Endothelial cell of umbilical vein (primary cell): ENCODE measurements around the gene TSR1.

ENCODE experiments used
- CTCF ChIP-seq, 2 donors: IDR thresholded peaks; 1 replicate in 1 of 2; 2 replicates in 1 of 2; pipeline ENCODE4 v1.5.1; 2011; ENCODE audit warnings: low read length in 2 of 2, mild to moderate bottlenecking in 2 of 2, moderate library complexity in 2 of 2, control low read depth in 1 of 2, inconsistent platforms in 1 of 2, low read depth in 1 of 2; ENCODE audit not compliant: insufficient read depth in 1 of 2; ENCODE audit errors: extremely low read depth in 1 of 2
- EZH2 ChIP-seq: IDR thresholded peaks from 2 replicates; pipeline ENCODE4 v1.6.1; 2012; ENCODE audit warnings: borderline replicate concordance, low read depth, mild to moderate bottlenecking, moderate library complexity, low read length, inconsistent platforms; ENCODE audit not compliant: severe bottlenecking
- GATA2 ChIP-seq: IDR thresholded peaks from 2 replicates; pipeline ENCODE4 v1.7.0; 2011; ENCODE audit warnings: low read depth, mild to moderate bottlenecking, moderate library complexity, mixed read lengths, low read length; ENCODE audit not compliant: insufficient read length, insufficient read depth
- MAX ChIP-seq: IDR thresholded peaks from 2 replicates; pipeline ENCODE4 v1.6.1; 2011; ENCODE audit not compliant: insufficient read depth, insufficient read length
- MYC ChIP-seq: IDR thresholded peaks from one replicate; pipeline ENCODE4 v1.6.1; 2011; ENCODE audit warnings: mild to moderate bottlenecking, low read depth, low read length
- POLR2A ChIP-seq: IDR thresholded peaks from 2 replicates; pipeline ENCODE4 v1.6.1; 2012; ENCODE audit warnings: low read depth, mild to moderate bottlenecking, control low read depth, low read length
- POLR2AphosphoS5 ChIP-seq: IDR thresholded peaks from 2 replicates; pipeline ENCODE4 v1.6.1; 2012; ENCODE audit warnings: low read depth, mild to moderate bottlenecking, control low read depth, low read length, moderate library complexity; ENCODE audit not compliant: insufficient read depth

DNA sequence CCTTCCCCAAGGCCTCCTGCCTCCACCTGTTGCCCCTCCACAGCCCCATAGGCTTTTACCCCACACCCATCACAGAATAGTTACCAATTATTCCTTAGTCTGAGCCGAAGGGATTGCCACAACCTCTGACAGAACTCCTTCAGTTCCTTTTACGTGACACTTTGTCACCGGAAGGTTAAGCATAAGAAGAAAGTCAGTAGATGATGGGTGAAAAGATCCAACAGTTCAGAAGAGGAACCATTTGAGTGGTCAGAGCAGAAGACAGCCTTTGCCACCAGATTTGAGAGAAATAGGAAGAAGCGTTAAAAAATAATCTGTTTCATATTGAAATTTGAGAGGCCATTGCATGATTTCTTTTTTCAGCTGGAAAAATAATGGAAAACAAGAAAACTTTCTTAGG lies 31.3 kb downstream of the TSR1 start:
- TF ChIP-seq CTCF (IDR thresholded peaks at IDR 0.05; ENCODE audit: extremely low read depth in 1 of 2, insufficient read depth in 1 of 2, low read depth in 1 of 2, low read length in 2 of 2) = no peak
- no peak for TF ChIP-seq EZH2
- no peak for TF ChIP-seq MAX
- no peak for TF ChIP-seq POLR2AphosphoS5
- TF ChIP-seq POLR2A = no peak
- no peak for TF ChIP-seq MYC
- TF ChIP-seq GATA2 = no peak
